IMR-90 (cell line): ENCODE data around the gene SERPINB1. TPM values are rescaled to one million over a fixed set of nuclear protein-coding genes. Genes with fewer than 3 reads are reported as not detected.
"Not testable (repeated sequence)": the region's sequence is repeated elsewhere in the genome, so short reads cannot be mapped to it uniquely, and the experiment has no call there.

Experiments
- ATAC-seq: fragments of 200-7000 bp; cut with Tn5 transposase; 2 replicates; pipeline ENCODE4 v1.9.1; 2020; ENCODE audit warnings: low read depth, mild to moderate bottlenecking, moderate library complexity
- BruUV-seq: library from RNA; stranded (reverse); fragments of 400-500 nt; replicated peaks from 2 replicates; lab custom pipeline; 2021; lab: Mats Ljungman, UMichigan
- CTCF ChIA-PET: fragments of 300-600 bp; formaldehyde crosslinking; extraction: SDS; loops from one replicate; lab custom pipeline; 2021; ENCODE audit warnings: antibody characterized with exemption; lab: Yijun Ruan, JAX
- POLR2A ChIA-PET: fragments of 300-600 bp; sonication (Branson Sonifier 250); formaldehyde crosslinking; loops from one replicate; lab custom pipeline; 2022; ENCODE audit warnings: antibody characterized with exemption; ENCODE audit not compliant: unreplicated experiment; lab: Charles Lee
- DNase-seq: peaks from one replicate; pipeline ENCODE4 v3.0.0; 2013
- H2AFZ ChIP-seq: replicated peaks from 2 replicates; pipeline ENCODE3; 2013; ENCODE audit warnings: low read length, mild to moderate bottlenecking; ENCODE audit not compliant: poor library complexity
- H2AK5ac ChIP-seq: 2 replicates; pipeline ENCODE4 v1.6.1; 2013; ENCODE audit warnings: low read depth, low read length, inconsistent platforms
- H2AK9ac ChIP-seq: replicated peaks from 2 replicates; pipeline ENCODE3; 2013; ENCODE audit warnings: mild to moderate bottlenecking, low read depth, low read length, moderate library complexity; ENCODE audit not compliant: poor library complexity
- H2BK120ac ChIP-seq: 2 replicates; pipeline ENCODE4 v1.6.1; 2013; ENCODE audit warnings: low read depth, low read length, inconsistent platforms
- H2BK15ac ChIP-seq: 3 replicates; pipeline ENCODE4 v1.6.1; 2013; ENCODE audit warnings: low read depth, low read length, inconsistent platforms
- H2BK20ac ChIP-seq: 2 replicates; pipeline ENCODE4 v1.6.1; 2013; ENCODE audit warnings: low read depth, mild to moderate bottlenecking, inconsistent platforms, low read length, moderate library complexity
- H2BK5ac ChIP-seq: 2 replicates; pipeline ENCODE4 v1.6.1; 2013; ENCODE audit warnings: mild to moderate bottlenecking, low read depth, low read length, inconsistent platforms; ENCODE audit not compliant: poor library complexity, severe bottlenecking
- H3K14ac ChIP-seq: replicated peaks from 2 replicates; pipeline ENCODE4 v1.6.1; 2013; ENCODE audit warnings: low read depth, low read length, inconsistent platforms
- H3K18ac ChIP-seq: 2 replicates; pipeline ENCODE4 v1.6.1; 2013; ENCODE audit warnings: low read depth, low read length, control low read depth
- H3K23ac ChIP-seq: 2 replicates; pipeline ENCODE4 v1.6.1; 2013; ENCODE audit warnings: low read depth, low read length, inconsistent platforms
- H3K27ac ChIP-seq: 2 replicates; pipeline ENCODE4 v1.5.1; 2013; ENCODE audit warnings: mild to moderate bottlenecking, control low read depth, low read length; ENCODE audit not compliant: insufficient read depth
- H3K27me3 ChIP-seq: 2 replicates; pipeline ENCODE4 v1.6.1; 2013; ENCODE audit warnings: low read length; ENCODE audit not compliant: control insufficient read depth, insufficient read depth
- H3K36me3 ChIP-seq: 2 replicates; pipeline ENCODE4 v1.6.1; 2013; ENCODE audit warnings: low read length, mixed read lengths; ENCODE audit not compliant: control insufficient read depth, insufficient read depth
- H3K4ac ChIP-seq: 2 replicates; pipeline ENCODE4 v1.6.1; 2013; ENCODE audit warnings: low read depth, low read length, inconsistent platforms
- H3K4me1 ChIP-seq: 2 replicates; pipeline ENCODE4 v1.6.1; 2013; ENCODE audit warnings: low read length, mixed read lengths; ENCODE audit not compliant: control insufficient read depth, insufficient read depth
- H3K4me2 ChIP-seq: 2 replicates; pipeline ENCODE4 v1.6.1; 2013; ENCODE audit warnings: low read depth, mild to moderate bottlenecking, control low read depth, low read length, moderate library complexity
- H3K4me3 ChIP-seq: 2 replicates; pipeline ENCODE4 v1.5.1; 2013; ENCODE audit warnings: low read depth, mild to moderate bottlenecking, control low read depth, low read length, moderate library complexity; ENCODE audit not compliant: insufficient read depth
- H3K56ac ChIP-seq: 2 replicates; pipeline ENCODE4 v1.6.1; 2013; ENCODE audit warnings: low read length, inconsistent platforms; ENCODE audit not compliant: insufficient read depth; ENCODE audit errors: extremely low read depth
- H3K79me1 ChIP-seq, 2 experiments: 2 replicates each; pipeline ENCODE4 v1.6.1; 2013; ENCODE audit warnings: low read length in 2 of 2, inconsistent platforms in 1 of 2, low read depth in 1 of 2
- H3K9ac ChIP-seq: 2 replicates; pipeline ENCODE4 v1.6.1; 2013; ENCODE audit warnings: low read depth, low read length, control low read depth
- H3K9me1 ChIP-seq: 2 replicates; pipeline ENCODE4 v1.6.1; 2013; ENCODE audit warnings: low read length, inconsistent platforms; ENCODE audit not compliant: insufficient read depth
- H3K9me3 ChIP-seq: 2 replicates; pipeline ENCODE4 v1.6.1; 2013; ENCODE audit warnings: low read length; ENCODE audit not compliant: control insufficient read depth, insufficient read depth
- H4K20me1 ChIP-seq: 2 replicates; pipeline ENCODE4 v1.6.1; 2013; ENCODE audit warnings: low read length, inconsistent platforms; ENCODE audit not compliant: insufficient read depth
- H4K5ac ChIP-seq: 2 replicates; pipeline ENCODE4 v1.6.1; 2013; ENCODE audit warnings: mild to moderate bottlenecking, low read depth, low read length, control low read depth
- H4K8ac ChIP-seq, 2 experiments: 2 replicates each; pipeline ENCODE4 v1.6.1; 2013; ENCODE audit warnings: low read depth in 2 of 2, low read length in 2 of 2, control low read depth in 1 of 2, inconsistent platforms in 1 of 2
- H4K91ac ChIP-seq: 2 replicates; pipeline ENCODE4 v1.6.1; 2013; ENCODE audit warnings: low read depth, low read length, inconsistent platforms; ENCODE audit not compliant: insufficient read depth
- MXI1 ChIP-seq: IDR thresholded peaks from 2 replicates; pipeline ENCODE4 v1.6.1; 2012; ENCODE audit warnings: low read depth, mild to moderate bottlenecking, low read length, moderate library complexity, borderline replicate concordance
- NFE2L2 ChIP-seq: fragments of 150-350 bp; IDR thresholded peaks from 2 replicates; pipeline ENCODE4 v1.6.1; 2016; ENCODE audit warnings: low read depth, mild to moderate bottlenecking, low read length
- RAD21 ChIP-seq: IDR thresholded peaks from 2 replicates; pipeline ENCODE4 v1.6.1; 2012; ENCODE audit warnings: low read length, improper control_type of control experiment
- RCOR1 ChIP-seq: IDR thresholded peaks from 2 replicates; pipeline ENCODE4 v1.6.1; 2012; ENCODE audit warnings: mild to moderate bottlenecking, low read length, improper control_type of control experiment; ENCODE audit not compliant: insufficient replicate concordance
- RFX5 ChIP-seq: IDR thresholded peaks from 2 replicates; pipeline ENCODE4 v1.8.0; 2012; ENCODE audit warnings: low read depth, mild to moderate bottlenecking, low read length, moderate library complexity
- WGBS, 2 experiments: methylation state at CpG; one replicate each; pipeline versions ENCODE4 v1.1.5 to v1.1.7; 2013; ENCODE audit warnings: missing lambda C conversion rate in 2 of 2; ENCODE audit not compliant: insufficient read length in 1 of 2; ENCODE audit errors: extremely low coverage in 2 of 2; 5-methylcytosine and 5-hydroxymethylcytosine counted together
- dilution Hi-C: fragments of 300-500 bp; cut with HindIII; formaldehyde crosslinking; loops from one replicate; pipeline ENCODE4 v1.14.3; 2018; ENCODE audit warnings: low sequenced_read_pairs; ENCODE audit not compliant: unreplicated experiment
- in situ Hi-C: fragments of 300-500 bp; cut with MboI; formaldehyde crosslinking; loops from 3 replicates; pipeline ENCODE4 v1.14.3; 2019; ENCODE audit warnings: low sequenced_read_pairs, inconsistent platforms, mixed read lengths
- intact Hi-C: fragments of 100-400 bp; cut with micrococcal nuclease; formaldehyde crosslinking; loops from 2 replicates; pipeline ENCODE4 v1.10.0; 2022
- polyA plus RNA-seq, 3 experiments: library from polyadenylated mRNA; depleted of rRNA; stranded (reverse); fragments of >200 nt; gene quantifications; 2 replicates each; pipeline ENCODE4 v1.2.3, GENCODE V29; 2012; ENCODE audit warnings: low replicate concordance in 1 of 3
- total RNA-seq: library from RNA; depleted of rRNA; stranded (reverse); fragments of >200 nt; gene quantifications from 2 replicates; pipeline ENCODE4 v1.2.3, GENCODE V29; 2012

The SERPINB1 gene
- total and polyA plus RNA-seq, 2 of the 4 experiments (the other 2 are of a cell fraction): 6.1 to 9.1 TPM

- DNase-seq: no peak
- H3K23ac ChIP-seq: no peak overlapping the region
- ChIA-PET CTCF (interaction anchor here (1.1 kb wide), 1 partner anchor 70 kb away, joined by 3 read pairs; no protein-coding TSS in a partner anchor), POLR2A (no interaction called here)
- H4K91ac ChIP-seq: no peak overlapping the region
- 77% methylated on average over 2 of the region's 12 CpGs; no CpG with 5 or more reads in 1 of the 2 experiments for WGBS, 2 experiments
- no peak overlapping the region for H2AK5ac ChIP-seq
- no peak overlapping the region for H3K9ac ChIP-seq
- no peak overlapping the region for H2AK9ac ChIP-seq
- H2BK20ac ChIP-seq: no peak overlapping the region
- H4K20me1 ChIP-seq: no peaks in the 10 kb centered on the region
- no peak overlapping the region for H3K27ac ChIP-seq
- no peak overlapping the region for H2BK5ac ChIP-seq
- ATAC-seq: no peak
- no peak overlapping the region for H3K18ac ChIP-seq
- intact Hi-C loops (no loop called here), dilution Hi-C loops (no loop called here), in situ Hi-C loops (no loop called here)
- H4K8ac ChIP-seq: no peak overlapping the region
- BruUV-seq: no TSS peak
- no peak overlapping the region for H3K14ac ChIP-seq
- no peaks in the 10 kb centered on the region for H3K27me3 ChIP-seq
- H2BK120ac ChIP-seq: no peak overlapping the region
- peaks cover 0 to 5% of the 10 kb centered on the region in 2 experiments; a peak in 2 of 4 replicates for H3K79me1 ChIP-seq
- no peak overlapping the region for H4K5ac ChIP-seq
- H3K4me2 ChIP-seq: no peak overlapping the region
- H2AFZ ChIP-seq: no peak overlapping the region
- no peaks in the 10 kb centered on the region for H3K36me3 ChIP-seq
- H3K56ac ChIP-seq: no peak overlapping the region
- no peak overlapping the region for H3K4ac ChIP-seq
- H2BK15ac ChIP-seq: no peak overlapping the region; the same call in 2 of the 3 replicates
- H3K4me1 ChIP-seq: peaks cover 21% of the 10 kb centered on the region
- no peak overlapping the region for H3K4me3 ChIP-seq
- TF ChIP-seq RCOR1: no peak
- TF ChIP-seq RAD21: no peak
- no peak for TF ChIP-seq NFE2L2
- no peak for TF ChIP-seq MXI1
- no peak for TF ChIP-seq RFX5
- H3K9me1 ChIP-seq: peaks cover 13% of the 10 kb centered on the region
- no peaks in the 10 kb centered on the region for H3K9me3 ChIP-seq
These were observed 19.6 kb upstream of the SERPINB1 start for GRCh38 chr6:2861060-2861821.

GRCh38 chr6:2860706-2861059 is 19.0 kb upstream of the SERPINB1 start:
- H3K56ac ChIP-seq, BruUV-seq, H3K4ac ChIP-seq, H3K23ac ChIP-seq, H2BK120ac ChIP-seq, H2AFZ ChIP-seq, H2AK5ac ChIP-seq, H3K14ac ChIP-seq, H4K20me1 ChIP-seq, H3K4me3 ChIP-seq, H2BK15ac ChIP-seq, H3K9ac ChIP-seq, in situ Hi-C loops, H3K4me2 ChIP-seq, H2AK9ac ChIP-seq, dilution Hi-C loops, H3K27ac ChIP-seq, POLR2A ChIA-PET, H3K9me3 ChIP-seq, intact Hi-C loops, ATAC-seq, H4K8ac ChIP-seq, H3K36me3 ChIP-seq, H3K27me3 ChIP-seq, H2BK20ac ChIP-seq, H3K79me1 ChIP-seq, DNase-seq, H4K5ac ChIP-seq, H4K91ac ChIP-seq, H3K18ac ChIP-seq, H2BK5ac ChIP-seq: not testable (repeated sequence)
- Histone ChIP-seq H3K4me1 (peaks cover 18% of the 10 kb centered on the region), H3K9me1 (peaks cover 13% of the 10 kb centered on the region)
- WGBS, 2 experiments: no CpG with 5 or more reads among the region's 2 CpGs
- CTCF ChIA-PET: interaction anchor here (1.1 kb wide), 1 partner anchor 69 kb away, joined by 3 read pairs; no protein-coding TSS in a partner anchor
